Nephron progenitor cell (in vitro differentiated cells): Measurements from ENCODE around the gene NFKB1.

Source experiments
- DNase-seq: peaks from one replicate; pipeline ENCODE4 v3.0.0; 2021
- H3K27ac Mint-ChIP-seq: 2 replicates; pipeline ENCODE4 v1.8.0; 2021; ENCODE audit warnings: mild to moderate bottlenecking, moderate library complexity, mixed read lengths
- H3K27me3 Mint-ChIP-seq: 2 replicates; pipeline ENCODE4 v1.8.0; 2021; ENCODE audit warnings: mild to moderate bottlenecking, low read depth, mixed read lengths; ENCODE audit not compliant: poor library complexity
- H3K36me3 Mint-ChIP-seq: 2 replicates; pipeline ENCODE4 v1.8.0; 2021; ENCODE audit warnings: low read depth, mixed read lengths
- H3K4me1 Mint-ChIP-seq: 2 replicates; pipeline ENCODE4 v1.8.0; 2021; ENCODE audit warnings: mixed read lengths
- H3K4me3 Mint-ChIP-seq: 2 replicates; pipeline ENCODE4 v1.8.0; 2021; ENCODE audit warnings: mild to moderate bottlenecking, moderate library complexity, mixed read lengths
- H3K9me3 Mint-ChIP-seq: 2 replicates; pipeline ENCODE4 v1.8.0; 2021; ENCODE audit warnings: mild to moderate bottlenecking, moderate library complexity, mixed read lengths
- TF ChIP-seq, protein P1 (sequence below): fragments of 200-600 bp; sonication (generic); IDR thresholded peaks from 2 replicates; pipeline ENCODE4 v1.5.0; 2021; ENCODE audit warnings: antibody characterized with exemption

NFKB1 gene

DNA sequence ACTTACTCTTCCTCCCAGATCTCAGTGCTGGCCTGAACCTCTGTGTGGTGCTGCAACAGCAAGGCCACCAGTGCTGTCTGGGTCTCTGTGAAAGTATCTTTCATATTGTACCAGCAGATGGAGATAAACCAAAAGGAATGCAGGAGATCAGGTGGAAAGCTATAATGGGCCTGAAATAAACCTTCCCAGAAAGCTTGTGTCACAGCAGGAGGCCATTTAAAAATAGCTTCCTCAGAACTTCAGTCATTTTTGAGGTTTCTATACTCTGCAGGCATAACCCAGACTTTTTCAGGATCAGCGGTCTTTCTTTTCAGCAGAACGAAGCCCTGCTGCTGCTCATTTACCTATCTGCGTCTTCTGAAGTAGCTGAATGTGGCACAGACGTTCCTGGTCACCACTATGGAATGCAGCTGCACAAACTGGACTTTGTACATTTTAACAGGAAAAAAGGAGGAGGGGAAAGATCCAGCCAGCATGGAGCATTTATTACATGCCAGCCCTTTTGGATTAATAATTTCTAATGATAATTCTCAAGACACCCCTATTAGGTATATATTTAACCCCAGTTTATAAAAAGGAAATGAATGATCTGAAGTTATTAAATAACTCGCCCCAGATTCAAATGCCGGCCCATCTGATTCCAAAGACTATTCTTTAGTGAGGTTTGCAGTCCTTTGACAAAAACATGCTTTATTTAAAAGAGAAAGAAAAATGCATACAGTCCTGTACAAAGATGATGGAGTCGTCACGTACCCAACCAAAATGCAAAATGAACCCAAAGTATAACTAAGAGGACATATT is 119.7 kb downstream of the NFKB1 start:
- Mint-ChIP-seq H3K27ac (no peak overlapping the region), H3K4me3 (no peak overlapping the region), H3K36me3 (no peaks in the 10 kb centered on the region), H3K9me3 (no peaks in the 10 kb centered on the region), H3K4me1 (no peaks in the 10 kb centered on the region), H3K27me3 (peaks cover 13% of the 10 kb centered on the region)
- no peak for DNase-seq
- TF ChIP-seq, protein P1, sequence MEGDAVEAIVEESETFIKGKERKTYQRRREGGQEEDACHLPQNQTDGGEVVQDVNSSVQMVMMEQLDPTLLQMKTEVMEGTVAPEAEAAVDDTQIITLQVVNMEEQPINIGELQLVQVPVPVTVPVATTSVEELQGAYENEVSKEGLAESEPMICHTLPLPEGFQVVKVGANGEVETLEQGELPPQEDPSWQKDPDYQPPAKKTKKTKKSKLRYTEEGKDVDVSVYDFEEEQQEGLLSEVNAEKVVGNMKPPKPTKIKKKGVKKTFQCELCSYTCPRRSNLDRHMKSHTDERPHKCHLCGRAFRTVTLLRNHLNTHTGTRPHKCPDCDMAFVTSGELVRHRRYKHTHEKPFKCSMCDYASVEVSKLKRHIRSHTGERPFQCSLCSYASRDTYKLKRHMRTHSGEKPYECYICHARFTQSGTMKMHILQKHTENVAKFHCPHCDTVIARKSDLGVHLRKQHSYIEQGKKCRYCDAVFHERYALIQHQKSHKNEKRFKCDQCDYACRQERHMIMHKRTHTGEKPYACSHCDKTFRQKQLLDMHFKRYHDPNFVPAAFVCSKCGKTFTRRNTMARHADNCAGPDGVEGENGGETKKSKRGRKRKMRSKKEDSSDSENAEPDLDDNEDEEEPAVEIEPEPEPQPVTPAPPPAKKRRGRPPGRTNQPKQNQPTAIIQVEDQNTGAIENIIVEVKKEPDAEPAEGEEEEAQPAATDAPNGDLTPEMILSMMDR = no peak

DNA sequence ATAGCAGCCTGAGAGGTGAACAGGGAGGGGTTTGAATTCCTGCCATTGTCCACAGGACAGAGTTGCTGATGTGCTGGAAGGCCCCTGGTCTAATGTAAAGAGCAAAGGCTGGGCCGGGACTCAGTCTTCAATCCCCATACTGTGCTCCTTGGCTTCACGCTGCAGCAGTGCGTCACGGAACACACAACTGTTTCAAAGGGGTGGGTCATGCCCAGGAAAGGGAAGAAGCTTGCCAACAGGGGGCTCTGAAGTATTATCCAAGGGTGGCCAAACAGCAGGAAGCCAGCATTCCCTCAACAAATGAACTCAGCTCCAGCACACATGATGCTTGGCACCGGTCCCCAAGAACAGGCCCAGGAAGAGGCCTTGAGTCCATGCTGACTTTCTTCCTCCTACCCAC is 122.5 kb downstream of the NFKB1 start:
- peaks cover 10% of the 10 kb centered on the region for H3K4me1 Mint-ChIP-seq
- H3K27me3 Mint-ChIP-seq = peaks cover 8% of the 10 kb centered on the region
- no peak overlapping the region for H3K4me3 Mint-ChIP-seq
- no peak for DNase-seq
- H3K27ac Mint-ChIP-seq = no peak overlapping the region
- no peaks in the 10 kb centered on the region for H3K36me3 Mint-ChIP-seq
- no peaks in the 10 kb centered on the region for H3K9me3 Mint-ChIP-seq
- TF ChIP-seq, protein P1 = no peak

DNA sequence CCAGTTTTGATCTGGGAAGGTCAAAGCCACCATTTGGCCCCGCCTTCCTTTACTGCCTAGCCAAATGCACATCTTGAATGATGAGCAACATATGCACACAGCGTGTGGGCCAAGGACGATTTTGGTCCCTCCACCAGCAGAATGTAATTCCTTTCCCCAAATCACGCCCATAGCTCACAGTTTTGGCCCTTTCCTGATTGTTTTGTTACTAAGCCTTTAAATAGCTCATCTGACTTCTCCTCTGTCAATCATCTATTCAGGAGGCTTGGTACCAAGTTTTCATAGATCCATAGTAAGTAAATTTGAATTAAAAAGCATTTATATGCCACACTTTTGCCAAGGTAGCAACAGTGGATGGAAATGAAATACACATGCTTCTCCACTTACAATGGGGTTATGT is 123.3 kb downstream of the NFKB1 start:
- H3K27me3 Mint-ChIP-seq = peaks cover 8% of the 10 kb centered on the region
- TF ChIP-seq, protein P1 = no peak
- no peak for DNase-seq
- peaks cover 19% of the 10 kb centered on the region for H3K4me1 Mint-ChIP-seq
- no peaks in the 10 kb centered on the region for H3K36me3 Mint-ChIP-seq
- H3K4me3 Mint-ChIP-seq = no peak overlapping the region
- H3K9me3 Mint-ChIP-seq = no peaks in the 10 kb centered on the region
- no peak overlapping the region for H3K27ac Mint-ChIP-seq

DNA sequence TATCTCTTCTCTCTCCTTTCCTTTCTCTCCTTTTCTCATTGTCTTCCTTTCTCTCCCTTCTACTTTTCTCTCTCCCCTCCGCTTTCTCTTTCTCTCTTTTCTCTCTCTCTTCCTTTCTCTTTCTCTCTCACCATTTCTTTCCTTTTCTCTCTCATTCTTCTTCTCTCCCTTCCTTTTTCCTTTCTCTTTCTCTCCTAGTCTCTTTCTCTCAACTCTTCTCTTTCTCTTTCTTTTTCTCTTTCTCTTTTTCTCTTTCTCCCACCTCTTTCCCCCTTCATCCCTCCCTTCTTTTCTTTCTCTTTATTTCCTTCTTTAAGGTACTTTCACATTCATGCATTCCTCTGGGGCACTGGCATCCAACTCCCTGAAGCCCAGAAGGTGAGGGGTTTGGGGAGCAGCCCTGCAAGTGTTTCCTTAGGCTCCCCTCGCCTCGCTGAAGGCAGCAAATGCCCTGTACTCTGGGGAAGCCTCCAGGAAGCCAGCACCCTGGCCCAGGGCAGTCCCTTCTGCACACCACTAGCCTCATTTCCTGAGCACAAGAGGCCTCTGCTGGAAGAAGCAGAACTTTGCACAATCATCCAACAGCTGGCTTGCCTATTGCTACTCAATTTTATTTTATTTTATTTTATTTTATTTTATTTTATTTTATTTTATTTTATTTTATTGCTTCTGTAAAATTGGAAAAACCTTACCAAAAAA is 124.2 kb downstream of the NFKB1 start:
- H3K27me3 Mint-ChIP-seq = peaks cover 11% of the 10 kb centered on the region
- H3K9me3 Mint-ChIP-seq = no peaks in the 10 kb centered on the region
- H3K4me3 Mint-ChIP-seq = no peak overlapping the region
- H3K36me3 Mint-ChIP-seq = no peaks in the 10 kb centered on the region
- no peak for DNase-seq
- no peak overlapping the region for H3K27ac Mint-ChIP-seq
- TF ChIP-seq, protein P1 = no peak
- peaks cover 28% of the 10 kb centered on the region for H3K4me1 Mint-ChIP-seq

DNA sequence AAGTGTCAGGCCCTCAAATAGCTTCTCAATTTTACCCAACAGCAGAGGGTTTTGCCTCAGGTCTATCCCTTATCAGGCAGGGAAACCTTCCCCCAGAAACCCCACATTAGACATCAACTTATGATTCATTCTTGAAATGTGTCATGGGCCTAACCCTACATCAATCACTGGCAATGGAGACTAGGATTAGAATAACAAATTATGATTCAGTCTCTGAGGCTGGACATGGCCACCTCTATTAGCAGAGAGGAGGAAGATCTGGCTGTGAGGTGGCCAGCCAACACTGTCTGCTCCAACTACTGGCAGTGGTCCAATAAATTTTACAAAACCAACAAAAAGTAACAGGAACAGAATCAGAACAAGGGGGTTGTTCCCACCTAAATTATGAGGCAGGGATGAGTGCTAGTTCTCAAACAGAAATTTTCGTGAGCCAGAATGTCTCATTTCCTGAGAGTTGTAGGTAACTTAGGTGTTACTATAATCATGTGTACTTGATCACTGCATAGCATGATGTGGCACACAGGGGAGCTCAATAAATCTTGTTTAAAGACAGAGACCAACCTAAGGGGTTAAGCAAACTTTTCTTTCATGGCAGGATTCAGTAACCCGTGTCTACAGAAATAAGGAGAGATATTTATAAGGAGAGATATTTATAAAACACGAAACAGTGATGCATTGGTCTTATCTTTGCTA is 126.8 kb downstream of the NFKB1 start:
- H3K36me3 Mint-ChIP-seq = peaks cover 10% of the 10 kb centered on the region
- H3K4me1 Mint-ChIP-seq = peaks cover 47% of the 10 kb centered on the region
- no peak overlapping the region for H3K4me3 Mint-ChIP-seq
- TF ChIP-seq, protein P1 = no peak
- DNase-seq = no peak
- peaks cover 6% of the 10 kb centered on the region for H3K27me3 Mint-ChIP-seq
- H3K9me3 Mint-ChIP-seq = no peaks in the 10 kb centered on the region
- no peak overlapping the region for H3K27ac Mint-ChIP-seq
